ENCODE data around the gene FILIP1L.

FILIP1L gene

GRCh38 chr3:99971761-99972160, 142.5 kb downstream of the FILIP1L start (continued):
- TF ChIP-seq CREB5 (CRISPR knock-in tag; IDR thresholded peaks at IDR 0.05; ENCODE audit: low read depth), result no peak
- no peak for TF ChIP-seq BACH2 (CRISPR knock-in tag; IDR thresholded peaks at IDR 0.05; ENCODE audit: borderline replicate concordance)
- TF ChIP-seq ARNTL (CRISPR knock-in tag; IDR thresholded peaks at IDR 0.05; ENCODE audit: borderline replicate concordance, low read depth), result no peak
- no peak for TF ChIP-seq ZNF565 (CRISPR knock-in tag; conservative IDR thresholded peaks at IDR 0.05; ENCODE audit: low read depth)

- no peak for ATAC-seq
These were observed 144.1 kb downstream of the FILIP1L start for GRCh38 chr3:99970198-99970597.

GRCh38 chr3:99969136-99969535, 145.2 kb downstream of the FILIP1L start:
- ATAC-seq, result no peak
- TF ChIP-seq OSR1 (CRISPR knock-in tag; IDR thresholded peaks at IDR 0.05) (no peak), ZC3H10 (CRISPR knock-in tag; IDR thresholded peaks at IDR 0.05) (no peak), ZNF8 (CRISPR knock-in tag; IDR thresholded peaks at IDR 0.05) (no peak), ZNF565 (CRISPR knock-in tag; conservative IDR thresholded peaks at IDR 0.05; ENCODE audit: low read depth) (no peak), PPARA (CRISPR knock-in tag; IDR thresholded peaks at IDR 0.05; ENCODE audit: borderline replicate concordance) (no peak), ZNF70 (CRISPR knock-in tag; IDR thresholded peaks at IDR 0.05) (no peak), CSDC2 (CRISPR knock-in tag; IDR thresholded peaks at IDR 0.05) (no peak), ARNTL (CRISPR knock-in tag; IDR thresholded peaks at IDR 0.05; ENCODE audit: borderline replicate concordance, low read depth) (no peak), CREB5 (CRISPR knock-in tag; IDR thresholded peaks at IDR 0.05; ENCODE audit: low read depth) (no peak), TOX (CRISPR knock-in tag; IDR thresholded peaks at IDR 0.05; ENCODE audit: borderline replicate concordance) (no peak), GLIS3 (CRISPR knock-in tag; IDR thresholded peaks at IDR 0.05) (no peak), RARB (CRISPR knock-in tag; IDR thresholded peaks at IDR 0.05) (no peak), ISL1 (CRISPR knock-in tag; IDR thresholded peaks at IDR 0.05) (no peak), POU6F1 (CRISPR knock-in tag; IDR thresholded peaks at IDR 0.05; ENCODE audit: borderline replicate concordance, low read depth) (no peak), TCF4 (CRISPR knock-in tag; IDR thresholded peaks at IDR 0.05; ENCODE audit: borderline replicate concordance) (no peak)

More at GRCh38 chr3:99970198-99970597, 144.1 kb downstream of the FILIP1L start:
- no peak for TF ChIP-seq GLIS3 (CRISPR knock-in tag; IDR thresholded peaks at IDR 0.05)
- TF ChIP-seq TCF4 (CRISPR knock-in tag; IDR thresholded peaks at IDR 0.05; ENCODE audit: borderline replicate concordance), result no peak
- no peak for TF ChIP-seq ZNF565 (CRISPR knock-in tag; conservative IDR thresholded peaks at IDR 0.05; ENCODE audit: low read depth)
- TF ChIP-seq BACH2 (CRISPR knock-in tag; IDR thresholded peaks at IDR 0.05; ENCODE audit: borderline replicate concordance), result no peak
- no peak for TF ChIP-seq CSRNP3 (CRISPR knock-in tag; IDR thresholded peaks at IDR 0.05)
- no peak for TF ChIP-seq ZFP30 (CRISPR knock-in tag; IDR thresholded peaks at IDR 0.05)
- TF ChIP-seq ZFP3 (CRISPR knock-in tag; IDR thresholded peaks at IDR 0.05), result no peak

GRCh38 chr3:99967796-99968195, 146.5 kb downstream of the FILIP1L start:
- no peak; the same call in 2 of the 3 replicates for ATAC-seq
- no peak for TF ChIP-seq ESRRG (CRISPR knock-in tag; IDR thresholded peaks at IDR 0.05)
- TF ChIP-seq ZFP3 (CRISPR knock-in tag; IDR thresholded peaks at IDR 0.05), result no peak
- TF ChIP-seq ZNF565 (CRISPR knock-in tag; conservative IDR thresholded peaks at IDR 0.05; ENCODE audit: low read depth), result no peak
- TF ChIP-seq ZNF70 (CRISPR knock-in tag; IDR thresholded peaks at IDR 0.05), result no peak
- no peak for TF ChIP-seq ZC3H10 (CRISPR knock-in tag; IDR thresholded peaks at IDR 0.05)
- no peak for TF ChIP-seq TCF4 (CRISPR knock-in tag; IDR thresholded peaks at IDR 0.05; ENCODE audit: borderline replicate concordance)
- TF ChIP-seq ZNF8 (CRISPR knock-in tag; IDR thresholded peaks at IDR 0.05), result no peak
- TF ChIP-seq OSR1 (CRISPR knock-in tag; IDR thresholded peaks at IDR 0.05), result no peak
- TF ChIP-seq GLIS3 (CRISPR knock-in tag; IDR thresholded peaks at IDR 0.05), result no peak
- TF ChIP-seq RARB (CRISPR knock-in tag; IDR thresholded peaks at IDR 0.05), result no peak
- no peak for TF ChIP-seq ISL1 (CRISPR knock-in tag; IDR thresholded peaks at IDR 0.05)
